Measurements from ENCODE around the gene ZBTB4.

ZBTB4 gene

GRCh38 chr17:7479213-7480088 lies at the start of gene ZBTB4:
Gene ZBTB4 (minus strand): TSS chr17:7479631. CDS start chr17:7466801, 12,830 bp downstream.
- peak; percentile 21 for DNase-seq

- DNase-seq = no peak
Measured at GRCh38 chr17:7528842-7529241, 49.4 kb upstream of the ZBTB4 start.

DNA sequence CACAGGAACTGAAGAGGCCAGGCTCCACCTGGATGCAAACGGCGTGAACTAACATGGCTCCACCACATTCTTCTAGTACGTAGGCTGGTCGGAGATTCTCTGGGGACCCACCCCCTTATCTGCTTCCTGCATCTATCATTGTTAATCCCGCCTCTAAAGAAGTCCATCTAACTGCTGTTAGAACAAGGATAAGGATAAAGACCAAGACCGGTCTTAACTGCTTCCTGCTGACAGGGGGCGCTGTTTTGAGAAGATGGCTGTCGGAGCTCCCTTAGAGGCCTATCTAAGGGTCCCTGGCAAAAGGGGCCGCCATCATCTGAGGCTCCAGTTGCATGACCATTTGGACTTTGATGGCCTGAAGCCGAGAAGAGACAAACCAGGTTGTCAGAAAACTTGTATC lies 43.6 kb upstream of the ZBTB4 start:
- no peak for DNase-seq

- no peak for DNase-seq
Measured at GRCh38 chr17:7515911-7516610, 36.6 kb upstream of the ZBTB4 start.

GRCh38 chr17:7513850-7514419 lies 34.5 kb upstream of the ZBTB4 start:
- no peak for DNase-seq

DNA sequence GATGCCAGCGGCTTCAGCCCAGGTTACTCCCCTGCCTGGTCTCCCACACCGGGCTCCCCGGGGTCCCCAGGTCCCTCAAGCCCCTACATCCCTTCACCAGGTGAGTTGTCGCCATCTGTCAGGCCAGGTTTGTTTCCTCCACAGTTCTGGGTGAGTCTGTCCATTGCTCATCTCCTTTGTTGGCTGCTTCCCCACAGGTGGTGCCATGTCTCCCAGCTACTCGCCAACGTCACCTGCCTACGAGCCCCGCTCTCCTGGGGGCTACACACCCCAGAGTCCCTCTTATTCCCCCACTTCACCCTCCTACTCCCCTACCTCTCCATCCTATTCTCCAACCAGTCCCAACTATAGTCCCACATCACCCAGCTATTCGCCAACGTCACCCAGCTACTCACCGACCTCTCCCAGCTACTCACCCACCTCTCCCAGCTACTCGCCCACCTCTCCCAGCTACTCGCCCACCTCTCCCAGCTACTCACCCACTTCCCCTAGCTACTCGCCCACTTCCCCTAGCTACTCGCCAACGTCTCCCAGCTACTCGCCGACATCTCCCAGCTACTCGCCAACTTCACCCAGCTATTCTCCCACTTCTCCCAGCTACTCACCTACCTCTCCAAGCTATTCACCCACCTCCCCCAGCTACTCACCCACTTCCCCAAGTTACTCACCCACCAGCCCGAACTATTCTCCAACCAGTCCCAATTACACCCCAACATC lies 33.6 kb upstream of the ZBTB4 start:
- no peak for DNase-seq

GRCh38 chr17:7512105-7512504 lies 32.7 kb upstream of the ZBTB4 start:
- no peak for DNase-seq

GRCh38 chr17:7511108-7511507 lies 31.7 kb upstream of the ZBTB4 start:
- no peak for DNase-seq

DNA sequence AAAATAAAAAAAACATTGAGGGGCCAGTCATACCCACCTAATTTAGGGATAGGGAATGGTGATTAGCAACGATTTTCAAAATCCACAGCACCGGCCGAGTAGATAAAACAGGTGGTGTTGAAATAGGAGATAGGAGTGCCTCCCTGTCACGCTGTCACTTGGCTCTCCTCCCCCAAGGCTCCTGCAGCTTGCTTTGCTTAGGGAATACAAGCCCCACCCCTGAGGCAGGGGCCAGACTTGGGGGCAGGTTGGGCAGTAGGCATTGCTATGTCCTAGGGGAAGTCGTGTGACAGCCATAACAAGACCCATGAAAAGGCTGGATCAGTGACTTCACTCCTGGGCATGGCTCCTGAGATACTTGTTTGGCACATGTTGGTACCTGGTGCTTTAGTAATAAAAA lies 30.5 kb upstream of the ZBTB4 start:
- no peak for DNase-seq

DNA sequence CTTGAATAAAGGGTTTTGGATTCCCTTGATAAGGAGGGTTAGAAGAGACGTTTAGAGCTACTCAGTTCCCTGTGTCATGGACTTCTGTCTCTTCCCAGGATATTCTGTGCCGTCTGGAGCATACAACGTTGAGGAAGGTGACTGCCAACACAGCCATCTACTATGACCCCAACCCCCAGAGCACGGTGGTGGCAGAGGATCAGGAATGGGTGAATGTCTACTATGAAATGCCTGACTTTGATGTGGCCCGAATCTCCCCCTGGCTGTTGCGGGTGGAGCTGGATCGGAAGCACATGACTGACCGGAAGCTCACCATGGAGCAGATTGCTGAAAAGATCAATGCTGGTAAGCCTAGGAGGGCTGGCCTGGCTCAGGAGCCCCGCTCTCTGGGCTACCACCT lies 29.4 kb upstream of the ZBTB4 start:
- DNase-seq = no peak

DNA sequence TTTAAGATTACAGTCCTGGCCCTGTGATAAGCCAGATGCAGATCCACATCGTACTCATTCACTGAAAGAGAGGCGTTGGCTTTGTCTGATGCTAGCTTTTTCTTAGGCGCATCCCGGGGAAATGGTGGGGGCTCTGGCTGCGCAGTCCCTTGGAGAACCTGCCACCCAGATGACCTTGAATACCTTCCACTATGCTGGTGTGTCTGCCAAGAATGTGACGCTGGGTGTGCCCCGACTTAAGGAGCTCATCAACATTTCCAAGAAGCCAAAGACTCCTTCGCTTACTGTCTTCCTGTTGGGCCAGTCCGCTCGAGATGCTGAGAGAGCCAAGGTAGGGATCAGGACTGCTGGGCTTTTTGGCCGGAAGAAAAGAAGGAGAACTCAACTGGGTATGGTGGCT lies 28.7 kb upstream of the ZBTB4 start:
- no peak for DNase-seq

DNA sequence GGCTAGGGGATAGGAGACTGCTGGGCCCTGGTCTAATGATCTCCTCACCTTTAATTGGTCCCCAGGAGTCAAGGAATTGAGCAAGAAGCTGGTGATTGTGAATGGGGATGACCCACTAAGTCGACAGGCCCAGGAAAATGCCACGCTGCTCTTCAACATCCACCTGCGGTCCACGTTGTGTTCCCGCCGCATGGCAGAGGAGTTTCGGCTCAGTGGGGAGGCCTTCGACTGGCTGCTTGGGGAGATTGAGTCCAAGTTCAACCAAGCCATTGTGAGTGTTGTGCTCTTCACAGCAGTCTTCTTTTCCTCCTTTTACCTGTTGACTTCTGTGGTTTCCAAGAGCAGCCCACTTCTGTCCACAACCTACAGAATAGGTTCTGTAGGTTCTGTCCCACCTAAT lies 24.1 kb upstream of the ZBTB4 start:
- DNase-seq = no peak

DNA sequence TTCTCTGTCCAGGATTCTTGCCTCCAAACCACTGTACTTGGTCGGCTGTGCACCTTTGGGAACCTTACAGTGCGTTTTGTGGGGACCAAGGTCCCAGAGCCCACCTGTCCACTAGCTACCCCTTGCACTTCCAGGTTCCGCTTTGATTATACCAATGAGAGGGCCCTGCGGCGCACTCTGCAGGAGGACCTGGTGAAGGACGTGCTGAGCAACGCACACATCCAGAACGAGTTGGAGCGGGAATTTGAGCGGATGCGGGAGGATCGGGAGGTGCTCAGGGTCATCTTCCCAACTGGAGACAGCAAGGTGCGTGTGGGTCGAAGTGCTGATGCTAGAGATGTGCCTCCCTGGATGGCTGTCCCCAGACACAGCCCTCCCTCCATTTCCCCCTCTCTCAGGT lies 23.6 kb upstream of the ZBTB4 start:
- no peak for DNase-seq

- no peak for DNase-seq
Measured at GRCh38 chr17:7502171-7502847, 22.9 kb upstream of the ZBTB4 start.

GRCh38 chr17:7501729-7502128 lies 22.3 kb upstream of the ZBTB4 start:
- no peak for DNase-seq

- no peak for DNase-seq
Measured at GRCh38 chr17:7499161-7499560, 19.7 kb upstream of the ZBTB4 start.

GRCh38 chr17:7497636-7498035 lies 18.2 kb upstream of the ZBTB4 start:
- DNase-seq = no peak

- DNase-seq = no peak
Measured at GRCh38 chr17:7497228-7497627, 17.8 kb upstream of the ZBTB4 start.

GRCh38 chr17:7496470-7497183 lies 17.2 kb upstream of the ZBTB4 start:
- DNase-seq = no peak

- no peak for DNase-seq
Measured at GRCh38 chr17:7495906-7496434, 16.5 kb upstream of the ZBTB4 start.

DNA sequence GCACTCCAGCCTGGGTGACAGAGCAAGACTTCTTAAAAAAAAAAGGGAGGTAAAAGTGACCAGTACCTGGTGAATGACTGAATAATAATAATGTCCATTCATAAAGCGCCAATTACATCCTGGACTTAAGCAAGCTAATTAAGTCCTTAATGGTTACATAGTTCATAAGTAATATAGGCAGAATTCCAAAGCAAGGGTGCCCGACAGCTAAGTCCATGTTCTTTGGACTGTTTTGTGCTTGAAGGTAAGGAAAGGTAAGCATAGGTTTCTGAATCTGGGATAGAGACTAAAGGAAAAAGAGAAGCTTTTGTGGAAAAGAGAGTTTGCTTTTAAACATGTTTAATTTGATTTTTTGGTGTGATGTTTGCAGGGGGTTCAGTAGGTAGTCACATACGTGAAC lies 14.5 kb upstream of the ZBTB4 start:
- DNase-seq = no peak

DNA sequence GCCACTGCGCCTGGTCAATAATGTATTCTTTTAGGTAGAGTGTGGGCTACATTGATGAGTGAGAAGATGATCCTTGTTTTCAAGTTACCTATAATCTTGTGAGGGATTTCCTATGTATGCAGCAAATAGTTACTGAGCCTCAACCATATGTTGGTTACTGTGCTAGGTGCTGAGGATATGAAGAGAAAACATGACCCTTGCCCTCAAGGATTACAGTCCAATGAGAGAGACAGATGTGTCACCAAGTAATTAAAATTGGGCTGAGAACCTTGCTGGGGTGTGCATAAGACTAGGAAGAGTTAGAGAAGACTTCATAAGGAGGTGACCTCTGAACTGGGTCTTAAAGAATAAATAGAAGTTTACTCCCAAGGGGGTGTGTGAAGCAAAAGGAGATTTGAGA lies 12.2 kb upstream of the ZBTB4 start:
- no peak for DNase-seq
